H54 (cell line): Measurements from ENCODE around the gene CPNE7.

ENCODE experiments used
- DNase-seq: peaks from one replicate; pipeline ENCODE4 v3.0.0; 2011; ENCODE audit warnings: low spot score, mixed read lengths; ENCODE audit not compliant: insufficient read length
- FAIRE-seq: peaks from 3 replicates; lab custom pipeline; 2011; peaks lifted over from hg19 to GRCh38; lab: Jason Lieb, UNC
- POLR2A ChIP-seq: IDR thresholded peaks from 2 replicates; pipeline ENCODE4 v1.6.1; 2011; ENCODE audit warnings: low read depth, mild to moderate bottlenecking, low read length

CPNE7 gene

DNA sequence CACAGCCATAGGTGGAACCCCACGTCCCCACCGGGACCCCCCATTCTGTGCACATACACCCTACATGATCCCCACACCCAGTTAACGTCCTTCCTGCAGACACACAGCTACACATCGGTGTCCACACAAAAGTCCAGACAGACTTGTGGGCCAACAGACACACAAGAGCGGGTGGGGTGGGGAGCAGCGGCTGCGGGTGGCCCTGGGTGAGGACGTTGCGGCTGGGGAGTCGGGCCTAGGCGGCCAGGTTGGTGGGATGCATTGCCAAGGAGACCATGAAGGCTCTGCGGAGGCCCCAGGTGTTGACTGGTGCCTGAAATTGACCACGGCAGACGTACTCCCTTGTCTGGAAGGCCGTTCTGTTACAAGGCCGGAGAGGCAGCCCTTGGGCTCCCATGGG is 29.2 kb downstream of the CPNE7 start:
- FAIRE-seq (no peak), DNase-seq (no peak)
- TF ChIP-seq POLR2A, result no peak

DNA sequence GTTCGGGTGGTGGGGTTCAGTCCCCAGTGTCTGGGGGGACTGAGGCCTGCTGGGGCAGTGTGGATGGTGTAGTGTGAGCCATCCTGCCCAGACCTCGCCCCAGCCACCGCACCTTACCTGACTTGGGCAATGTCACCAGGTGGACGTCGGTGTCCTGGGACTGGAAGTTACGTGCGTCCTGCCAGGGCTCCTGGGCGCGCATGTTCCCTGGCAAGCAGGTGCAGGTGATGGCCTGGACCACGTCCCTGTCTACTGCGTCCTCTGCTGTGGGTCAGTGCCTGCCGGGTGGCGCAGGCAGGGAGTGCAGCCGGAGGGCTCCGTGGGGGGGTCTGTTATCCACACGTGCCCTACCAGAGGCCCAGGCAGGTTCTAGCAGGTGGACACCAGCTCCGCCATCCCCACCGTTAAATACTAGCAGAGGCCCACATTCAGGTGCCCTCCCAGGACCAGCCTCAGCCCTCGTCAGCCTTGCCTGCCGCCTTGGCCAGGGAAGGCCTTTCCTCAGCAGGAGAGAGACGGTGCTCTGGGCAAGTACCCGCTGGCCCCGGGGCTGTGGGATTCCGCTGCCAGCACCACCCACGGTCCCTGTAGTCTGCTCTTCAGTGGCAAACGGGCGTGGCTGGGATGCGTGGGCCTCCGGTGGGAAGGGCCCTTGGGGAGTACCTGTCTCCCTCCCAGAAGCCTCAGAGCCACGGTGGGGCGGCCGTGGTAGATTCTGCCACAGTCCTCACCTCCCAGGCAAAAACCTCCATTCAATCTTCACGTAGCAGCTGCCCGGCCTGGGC is 29.8 kb downstream of the CPNE7 start:
- no peak for DNase-seq
- FAIRE-seq, result no peak
- no peak for TF ChIP-seq POLR2A

DNA sequence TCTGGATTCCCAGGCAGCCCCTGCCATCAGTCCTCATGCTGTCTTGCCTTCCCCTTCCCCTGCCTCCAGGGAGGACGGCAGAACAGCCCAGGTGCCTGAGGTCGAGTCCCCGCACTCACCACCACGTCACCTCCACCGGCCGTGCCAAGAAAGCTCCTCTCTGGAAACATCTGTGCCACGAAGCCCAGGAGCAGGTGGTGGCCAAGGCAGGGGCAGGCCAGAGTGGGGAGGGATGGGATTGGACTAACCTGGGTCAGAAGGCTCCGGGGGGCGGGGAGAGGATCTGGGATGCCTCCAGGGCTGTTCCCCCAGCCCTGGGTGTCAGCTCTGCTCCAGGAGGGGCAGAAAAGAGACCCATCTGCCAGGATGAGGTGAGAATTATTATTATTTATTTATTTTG is 30.4 kb downstream of the CPNE7 start:
- FAIRE-seq (no peak), DNase-seq (no peak)
- no peak for TF ChIP-seq POLR2A

DNA sequence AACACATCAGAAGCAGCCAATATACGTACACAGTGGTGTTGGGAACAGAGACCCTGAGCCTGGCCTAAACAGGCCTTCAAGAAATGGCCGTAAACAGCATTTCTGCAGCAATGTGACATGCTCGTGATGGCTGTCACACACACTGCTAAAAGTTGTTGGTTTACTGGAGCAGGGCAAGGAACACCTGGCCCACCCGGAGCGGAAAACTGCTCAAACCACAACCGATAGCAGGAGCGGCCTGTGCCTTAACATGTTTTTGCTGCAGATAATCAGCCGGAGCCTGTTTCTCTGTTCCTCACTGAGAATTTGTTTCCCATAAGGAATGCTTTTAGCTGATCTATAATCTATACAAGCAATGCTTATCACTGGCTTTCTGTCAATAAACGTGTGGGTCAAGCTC is 31.9 kb downstream of the CPNE7 start:
- DNase-seq (no peak), FAIRE-seq (no peak)
- TF ChIP-seq POLR2A, result no peak

DNA sequence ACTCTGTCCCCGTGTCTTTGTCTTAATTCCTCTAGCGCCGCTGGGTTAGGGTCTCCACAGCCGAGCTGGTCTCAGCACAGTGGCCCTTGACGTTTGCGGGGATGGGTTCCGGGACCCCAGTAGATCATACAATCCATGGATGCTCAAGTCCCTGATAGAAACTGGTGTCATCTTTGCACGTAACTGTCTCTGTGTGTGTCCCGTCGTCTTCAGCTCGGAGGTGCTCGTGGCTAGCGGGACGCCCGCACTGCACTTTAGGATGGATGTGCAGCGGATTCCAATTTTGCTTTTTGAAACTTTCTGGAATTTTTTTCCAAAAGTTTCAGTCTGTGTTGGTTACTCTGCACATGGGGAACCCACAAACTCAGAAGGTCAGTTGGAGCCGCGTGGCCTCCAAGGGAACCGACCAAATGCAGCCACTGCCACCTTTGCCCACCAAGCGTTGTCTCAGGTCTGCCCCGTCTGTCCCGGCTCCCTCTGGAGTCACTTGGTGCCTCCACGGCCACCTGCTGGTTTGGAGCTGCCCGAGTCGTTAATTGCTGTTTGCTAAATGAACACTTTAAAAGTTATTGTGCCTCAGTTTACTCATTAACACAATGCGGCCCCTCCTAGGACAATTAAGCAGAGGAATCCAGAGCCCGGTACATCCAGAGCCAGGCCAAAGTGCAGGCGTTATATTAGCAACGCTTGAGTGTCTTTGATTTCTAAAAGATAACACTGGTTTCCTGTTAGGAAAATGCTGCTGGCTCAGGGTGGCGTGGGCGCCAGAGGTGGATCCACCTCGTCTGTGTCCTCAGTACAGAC is 32.6 kb downstream of the CPNE7 start:
- DNase-seq (no peak), FAIRE-seq (no peak)
- TF ChIP-seq POLR2A, result no peak

DNA sequence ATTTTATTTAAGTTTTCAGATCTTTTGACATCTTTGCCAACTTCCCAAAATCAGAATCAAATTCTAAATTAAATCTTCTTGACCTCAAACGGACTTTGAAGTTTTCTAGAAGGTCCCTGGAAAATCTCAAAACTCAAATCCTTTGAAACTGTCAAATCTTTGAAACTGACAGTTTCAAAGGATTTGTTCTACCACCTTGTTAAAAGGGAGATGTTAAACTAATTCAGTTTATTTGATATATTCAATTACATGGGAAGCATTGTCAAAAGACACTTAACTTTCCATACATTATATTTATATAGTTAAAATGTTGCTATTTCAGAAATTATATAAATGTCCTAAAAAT is 34.5 kb downstream of the CPNE7 start:
- DNase-seq (no peak), FAIRE-seq (no peak)

DNA sequence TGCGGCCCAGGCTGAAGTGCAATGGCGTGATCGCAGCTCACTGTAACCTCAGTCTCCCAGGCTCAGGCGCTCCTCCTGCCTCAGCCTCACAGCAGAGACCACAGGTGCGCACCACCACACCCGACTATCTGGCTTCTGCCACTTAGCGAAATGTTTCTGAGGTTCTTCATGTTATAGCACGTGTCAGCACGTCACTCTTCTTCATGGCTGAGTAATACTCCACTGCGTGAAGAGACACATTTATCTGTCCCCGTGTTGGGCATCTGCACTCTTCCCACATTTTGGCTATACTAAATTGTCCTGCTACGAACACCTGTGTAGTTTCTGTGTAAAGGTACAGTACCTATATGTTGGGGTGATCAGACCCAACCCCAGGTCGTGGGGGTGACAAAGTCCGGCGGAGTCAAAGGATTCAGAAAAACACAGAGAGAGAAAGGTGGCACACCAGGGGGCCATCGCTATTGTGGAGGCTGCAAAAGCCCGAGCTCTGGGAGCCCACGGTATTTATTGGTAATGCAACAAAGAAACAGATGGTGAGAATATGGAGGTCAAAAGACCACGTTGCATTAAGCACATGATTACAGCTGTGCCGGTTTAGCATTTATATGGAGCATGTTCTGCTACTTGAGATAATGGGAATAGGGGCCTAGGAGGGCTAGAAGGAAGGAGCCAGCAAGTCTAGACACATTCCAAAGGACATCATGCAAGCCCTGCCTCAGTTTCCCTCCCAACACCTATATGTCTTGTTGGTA is 37.0 kb downstream of the CPNE7 start:
- FAIRE-seq, result no peak
- no peak for TF ChIP-seq POLR2A
- DNase-seq, result no peak

More for the DNA sequence above, 34.5 kb downstream of the CPNE7 start:
- TF ChIP-seq POLR2A, result no peak

DNA sequence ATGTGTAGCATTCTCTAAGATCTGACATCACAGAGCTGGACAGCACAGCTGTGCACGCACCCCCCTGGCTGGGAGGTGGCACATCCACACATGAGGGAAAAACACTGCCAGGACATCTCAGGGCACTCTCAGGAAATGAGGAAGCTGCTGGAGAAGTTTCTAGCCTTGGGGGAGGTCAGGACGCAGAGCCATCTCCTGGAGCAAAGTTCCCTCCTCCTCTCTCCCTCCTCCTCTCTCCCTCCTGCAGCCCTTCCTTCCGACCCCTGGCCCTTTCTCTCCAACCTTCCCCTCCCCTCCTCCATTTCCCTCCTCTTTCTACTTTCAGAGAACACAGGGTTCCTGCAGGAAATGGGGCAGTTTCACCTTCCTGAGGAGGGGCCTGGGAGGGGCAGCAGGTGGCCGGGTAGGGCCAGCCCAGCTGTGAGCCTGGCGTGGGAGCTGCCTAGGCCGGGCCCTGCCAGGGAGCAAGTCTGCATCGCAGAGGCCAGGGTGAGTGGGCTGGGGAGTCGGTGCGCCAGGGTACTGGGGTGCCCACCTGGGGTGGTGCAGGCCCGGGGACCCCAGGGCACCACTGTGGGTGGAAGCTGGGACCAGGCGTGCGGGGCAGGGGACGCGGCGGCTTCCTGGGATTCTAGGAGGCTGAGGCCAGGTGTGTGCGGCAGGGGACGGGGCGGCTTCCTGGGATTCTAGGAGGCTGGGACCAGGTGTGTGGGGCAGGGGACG is 37.8 kb downstream of the CPNE7 start, which contains the start of gene DPEP1:
Gene DPEP1 (plus strand): TSS at position 412 of the 723 bp plus-strand sequence. CDS start 16,769 bp downstream, outside the sequence.
- FAIRE-seq (no peak), DNase-seq (no peak)
- TF ChIP-seq POLR2A, result no peak

DNA sequence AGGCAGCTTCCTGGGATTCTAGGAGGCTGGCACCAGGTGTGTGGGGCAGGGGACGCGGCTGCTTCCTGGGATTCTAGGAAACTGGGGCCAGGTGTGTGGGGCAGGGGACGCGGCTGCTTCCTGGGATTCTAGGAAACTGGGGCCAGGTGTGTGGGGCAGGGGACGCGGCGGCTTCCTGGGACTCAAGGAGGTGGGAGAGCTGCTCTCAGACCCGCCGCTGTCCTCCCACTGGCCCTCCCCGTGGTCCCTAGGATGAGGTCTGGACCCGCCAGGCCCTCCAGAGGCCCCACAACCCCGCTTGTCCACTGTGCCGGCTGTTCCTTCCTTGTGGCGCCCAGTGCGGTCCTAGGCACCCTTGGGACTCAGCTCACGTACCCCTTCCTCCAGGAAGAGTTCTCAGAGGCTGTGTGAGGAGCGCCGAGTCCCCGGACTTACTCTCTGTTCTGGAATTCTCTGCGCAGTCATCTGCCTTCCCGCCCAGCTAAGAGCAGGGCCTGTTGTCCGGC is 38.4 kb downstream of the CPNE7 start:
- TF ChIP-seq POLR2A, result no peak
- DNase-seq, result no peak

DNA sequence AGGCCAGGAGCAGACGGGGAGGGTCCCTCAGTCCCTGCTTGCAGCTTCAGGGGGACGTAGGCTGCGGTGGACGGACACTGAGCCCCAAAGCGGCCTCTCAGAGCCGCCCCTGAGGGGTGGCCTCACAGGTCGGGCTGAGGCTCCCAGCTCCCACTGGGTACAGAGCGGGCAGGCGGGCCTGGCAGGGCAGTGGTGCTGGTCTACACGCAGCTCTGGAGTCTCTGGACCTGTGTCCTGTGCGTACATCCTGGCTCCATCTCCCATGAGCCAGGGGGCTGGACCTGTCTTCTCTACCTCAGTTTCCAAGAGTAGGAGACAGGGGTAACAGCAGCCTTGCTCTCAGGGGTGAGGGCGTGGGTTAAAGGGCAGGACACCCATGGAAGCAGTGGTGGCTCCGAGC is 39.6 kb downstream of the CPNE7 start:
- TF ChIP-seq POLR2A, result no peak
- DNase-seq, result no peak
- FAIRE-seq, result no peak

More for the DNA sequence above, 38.4 kb downstream of the CPNE7 start:
- no peak for FAIRE-seq

DNA sequence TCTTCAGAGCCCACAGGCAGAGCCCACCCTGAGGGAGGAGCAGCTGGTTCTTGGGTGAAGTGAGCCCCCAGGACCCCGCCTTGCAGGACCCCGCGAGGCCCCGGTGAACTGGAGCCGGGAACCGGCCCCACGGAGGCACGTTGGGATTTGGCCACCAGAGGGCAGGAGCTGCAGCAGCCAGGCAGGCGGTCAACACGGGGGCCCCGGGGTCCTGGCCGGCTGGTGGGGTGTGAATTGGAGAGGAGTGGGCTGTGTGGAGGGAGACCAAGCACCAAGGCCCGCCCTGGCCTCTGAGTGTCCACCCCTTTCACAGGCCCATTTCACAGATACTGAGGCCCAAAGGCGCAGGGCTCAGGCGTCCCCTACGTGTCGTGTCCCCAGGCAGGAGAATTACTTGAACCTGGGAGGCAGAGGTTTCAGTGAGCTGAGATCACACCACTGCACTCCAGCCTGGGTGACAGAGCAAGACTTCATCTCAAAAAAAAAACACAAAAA is 40.1 kb downstream of the CPNE7 start:
- DNase-seq (no peak), FAIRE-seq (no peak)
- no peak for TF ChIP-seq POLR2A

DNA sequence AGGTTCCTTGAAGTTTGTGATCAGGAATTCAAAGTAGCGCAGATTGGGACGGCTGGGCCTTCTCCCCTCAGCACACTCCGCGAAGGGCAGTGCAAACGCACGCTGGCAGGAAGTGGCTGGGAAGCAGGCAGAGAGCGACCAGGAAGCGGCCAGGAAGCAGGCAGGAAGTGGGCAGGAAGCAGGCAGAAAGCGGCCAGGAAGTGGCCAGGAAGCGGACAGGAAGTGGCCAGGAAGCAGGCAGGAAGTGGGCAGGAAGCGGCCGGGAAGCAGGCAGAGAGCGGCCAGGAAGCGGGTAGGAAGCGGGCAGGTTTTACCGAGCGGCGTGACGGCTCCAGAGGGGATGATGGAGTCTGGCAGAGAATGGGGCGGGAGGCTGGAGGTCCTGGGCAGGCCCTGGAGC is 41.1 kb downstream of the CPNE7 start:
- TF ChIP-seq POLR2A, result no peak
- DNase-seq, result no peak
- FAIRE-seq, result no peak

DNA sequence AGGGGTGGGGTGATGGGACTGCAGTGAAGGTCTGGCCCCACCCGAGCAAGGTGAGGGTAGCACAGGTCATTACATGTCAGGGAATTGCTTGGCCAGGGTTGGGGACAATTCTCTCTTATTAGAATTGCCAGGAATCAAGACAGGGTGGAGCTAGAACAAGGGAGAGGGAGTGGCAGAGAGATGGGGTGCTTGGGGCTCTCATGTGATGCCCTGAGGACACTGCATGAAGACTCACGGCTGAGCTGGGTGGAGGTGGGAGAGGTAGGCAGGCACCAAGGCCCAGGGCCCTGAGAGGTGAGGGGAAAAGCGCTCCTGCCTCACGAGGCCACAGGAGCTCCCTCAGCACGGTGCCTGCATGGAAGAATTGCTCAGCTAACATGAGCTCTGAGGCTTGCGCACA is 41.5 kb downstream of the CPNE7 start:
- TF ChIP-seq POLR2A, result no peak
- no peak for DNase-seq
- no peak for FAIRE-seq
